Heart left ventricle (tissue), 16 donors: ENCODE measurements around the gene TPRX1. TPM values are rescaled to one million over a fixed set of nuclear protein-coding genes. Genes with fewer than 3 reads are reported as not detected.

Experiments
- ATAC-seq, 4 donors: fragments of 200-7000 bp; cut with Tn5 transposase; one replicate each; pipeline ENCODE4 v1.9.1; 2020 to 2022; ENCODE audit warnings: moderate library complexity in 4 of 4, mild to moderate bottlenecking in 3 of 4, moderate number of reproducible peaks in 1 of 4
- DNase-seq, 5 donors: peaks; one replicate each; pipeline ENCODE4 v3.0.0-alpha.2; 2020
- H3K27ac ChIP-seq, 12 donors: fragments of 200-600 bp; sonication (generic) in 4 of 12; one replicate each; pipeline versions ENCODE4 v1.5.0 to v1.8.0; 2016 to 2022; ENCODE audit warnings: mild to moderate bottlenecking in 2 of 12
- H3K27me3 ChIP-seq, 9 donors: fragments of 200-600 bp; sonication (generic) in 2 of 9; one replicate each; pipeline versions ENCODE4 v1.5.1 to v1.8.0; 2016 to 2022; ENCODE audit warnings: mild to moderate bottlenecking in 3 of 9
- H3K36me3 ChIP-seq, 9 donors: fragments of 200-600 bp; sonication (generic) in 2 of 9; one replicate each; pipeline versions ENCODE4 v1.5.0 to v1.8.0; 2018 to 2022; ENCODE audit warnings: mild to moderate bottlenecking in 2 of 9
- H3K4me1 ChIP-seq, 12 donors: fragments of 200-600 bp; sonication (generic) in 4 of 12; one replicate each; pipeline versions ENCODE4 v1.5.0 to v1.8.0; 2016 to 2022; ENCODE audit warnings: mild to moderate bottlenecking in 3 of 12
- H3K4me3 ChIP-seq, 12 donors: fragments of 200-600 bp; sonication (generic) in 4 of 12; one replicate each; pipeline versions ENCODE4 v1.5.0 to v1.8.0; 2017 to 2022; ENCODE audit warnings: mild to moderate bottlenecking in 9 of 12, moderate library complexity in 4 of 12
- H3K9me3 ChIP-seq, 12 donors: fragments of 200-600 bp; sonication (generic) in 4 of 12; one replicate each; pipeline versions ENCODE4 v1.5.0 to v1.8.0; 2016 to 2022; ENCODE audit warnings: mild to moderate bottlenecking in 1 of 12
- POLR2A ChIP-seq, 2 donors: fragments of 450-650 bp; IDR thresholded peaks; one replicate each; pipeline ENCODE4 v1.6.1; 2017; ENCODE audit warnings: antibody characterized with exemption in 2 of 2, mild to moderate bottlenecking in 2 of 2, moderate library complexity in 2 of 2
- WGBS, 4 donors: extraction: QIAGEN DNeasy Blood & Tissue Kit in 2 of 4; methylation state at CpG; one replicate each; pipeline versions ENCODE4 v1.1.5 to v1.1.7; 2013 to 2018; 5-methylcytosine and 5-hydroxymethylcytosine counted together
- intact Hi-C, 10 donors: fragments of 100-400 bp; cut with DNase I; formaldehyde crosslinking; loops; one replicate each; pipeline versions ENCODE4 v1.11.1 to v1.14.2; 2022
- polyA plus RNA-seq, 2 donors: library from polyadenylated mRNA; stranded (reverse); fragments of 200-250 nt; gene quantifications; one replicate each; pipeline ENCODE4 v1.2.3, GENCODE V29; 2013
- total RNA-seq, 9 donors: library from RNA; depleted of rRNA in 2 of 9; stranded (reverse); fragments of >200 nt in 2 of 9; fragmentation: NEBNext Ultra II Directional in 3 of 9; extraction: Animal tissue kit (Norgen Biotek cat#: 25700) in 3 of 9; gene quantifications; one replicate each; pipeline versions ENCODE4 v1.1.0 to v1.2.4, GENCODE V29; 2016 to 2023
- TF ChIP-seq, protein P1 (sequence below), 12 donors: fragments of 200-600 bp; sonication (generic) in 4 of 12; IDR thresholded peaks; one replicate each; pipeline versions ENCODE4 v1.5.0 to v1.8.0; 2018 to 2022; ENCODE audit warnings: antibody characterized with exemption in 12 of 12, mild to moderate bottlenecking in 5 of 12
- donor health status: ischemic (EF 13 %, LVEDD 7.1; RV severe dilation, severe dysfunction).
- donor health status: healthy with polysubstance abuse.
- donor health status: DM: no; HTN: yes; CAD: no.
- donor health status: DM: no; HTN: no; CAD: no.
- donor health status: ischemic (EF 25% LVEDD 6.9; RV normal size, moderate dysfunction).
- donor health status: ischemic (EF 25% LVEDD 5.7; RV mildly dilated, moderate dysfunction).
- donor health status: healthy.
- donor health status: DM: yes; HTN: yes; CAD: no.
- donor health status: ischemic (EF 35%, LVEDD 5.7; RV mildly dilated, moderate dysfunction).
- donor health status: nonischemic (EF 11% LVEDD 7.7; RV severe dilation, severe dysfunction).
- donor health status: DM: yes; HTN: yes; CAD: no.
- donor health status: PGD.
- donor health status: ischemic (EF 29% LVEDD 5.4; RV normal size, mild dysfunction).
- donor health status: nonischemic (EF 23%, LVEDD 6.1; RV moderate dilation, normal function).

The TPRX1 gene
- total and polyA plus RNA-seq, 11 donors = not detected

DNA sequence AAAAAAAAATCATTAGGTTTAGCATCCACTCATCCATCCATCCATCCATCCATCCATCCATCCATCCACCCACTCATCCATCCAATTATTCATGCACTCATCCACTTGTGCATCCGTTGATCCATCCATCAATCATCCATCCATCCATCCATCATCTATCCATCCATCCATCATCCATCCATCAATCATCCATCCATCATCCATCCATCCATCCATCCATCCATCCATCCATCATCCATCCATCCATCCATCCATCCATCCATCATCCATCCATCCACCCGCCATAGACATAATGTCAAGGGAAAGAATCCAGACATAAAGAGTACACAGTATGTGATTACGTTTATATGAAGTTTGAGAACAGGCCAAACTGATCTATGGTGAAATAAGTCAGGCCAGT, 34.8 kb downstream of the TPRX1 start:
- 92 to 96% (median 94%) methylated on average over 3 of the region's 3 CpGs for WGBS, 4 donors
- H3K4me3 ChIP-seq = no peak overlapping the region
- H3K9me3 ChIP-seq = no peaks in the 10 kb centered on the region
- ATAC-seq (no peak), DNase-seq (no peak)
- H3K27me3 ChIP-seq = no peaks in the 10 kb centered on the region
- no peak overlapping the region for H3K27ac ChIP-seq
- no peaks in the 10 kb centered on the region for H3K36me3 ChIP-seq
- TF ChIP-seq, protein P1, sequence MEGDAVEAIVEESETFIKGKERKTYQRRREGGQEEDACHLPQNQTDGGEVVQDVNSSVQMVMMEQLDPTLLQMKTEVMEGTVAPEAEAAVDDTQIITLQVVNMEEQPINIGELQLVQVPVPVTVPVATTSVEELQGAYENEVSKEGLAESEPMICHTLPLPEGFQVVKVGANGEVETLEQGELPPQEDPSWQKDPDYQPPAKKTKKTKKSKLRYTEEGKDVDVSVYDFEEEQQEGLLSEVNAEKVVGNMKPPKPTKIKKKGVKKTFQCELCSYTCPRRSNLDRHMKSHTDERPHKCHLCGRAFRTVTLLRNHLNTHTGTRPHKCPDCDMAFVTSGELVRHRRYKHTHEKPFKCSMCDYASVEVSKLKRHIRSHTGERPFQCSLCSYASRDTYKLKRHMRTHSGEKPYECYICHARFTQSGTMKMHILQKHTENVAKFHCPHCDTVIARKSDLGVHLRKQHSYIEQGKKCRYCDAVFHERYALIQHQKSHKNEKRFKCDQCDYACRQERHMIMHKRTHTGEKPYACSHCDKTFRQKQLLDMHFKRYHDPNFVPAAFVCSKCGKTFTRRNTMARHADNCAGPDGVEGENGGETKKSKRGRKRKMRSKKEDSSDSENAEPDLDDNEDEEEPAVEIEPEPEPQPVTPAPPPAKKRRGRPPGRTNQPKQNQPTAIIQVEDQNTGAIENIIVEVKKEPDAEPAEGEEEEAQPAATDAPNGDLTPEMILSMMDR (IDR thresholded peaks at IDR 0.05) = no peak
- no peak for TF ChIP-seq POLR2A (IDR thresholded peaks at IDR 0.05)
- intact Hi-C loops = loop anchor here in 2 of 10 donors (10.0 kb wide), 1 partner anchor 95 kb away; no protein-coding TSS in a partner anchor
- peaks cover 0 to 9% (median 0%) of the 10 kb centered on the region in 12 donors for H3K4me1 ChIP-seq

DNA sequence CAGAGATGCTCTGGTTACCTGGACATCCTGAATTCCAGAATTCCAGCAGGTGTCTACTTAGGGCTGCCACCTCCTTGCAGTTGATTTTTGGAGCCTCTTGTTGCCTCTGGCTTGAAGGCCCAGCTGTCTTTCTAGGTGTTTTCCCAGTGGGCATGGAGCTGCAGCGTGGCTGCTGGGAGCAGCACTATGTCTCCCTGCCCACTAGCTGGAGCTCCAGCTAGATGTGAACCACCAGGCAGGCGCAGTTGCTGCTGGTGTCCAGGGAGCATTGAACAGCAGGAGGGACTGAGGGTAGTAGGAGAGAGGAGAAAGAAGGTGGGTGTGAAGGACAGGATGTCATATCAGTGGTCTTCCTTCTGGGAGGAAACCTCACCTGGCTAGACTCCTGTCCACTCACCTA, 35.7 kb downstream of the TPRX1 start:
- no peaks in the 10 kb centered on the region for H3K27me3 ChIP-seq
- no peaks in the 10 kb centered on the region for H3K36me3 ChIP-seq
- ATAC-seq (no peak), DNase-seq (no peak)
- no peak overlapping the region for H3K27ac ChIP-seq
- H3K4me1 ChIP-seq = peaks cover 0 to 9% (median 0%) of the 10 kb centered on the region in 12 donors
- intact Hi-C loops = loop anchor here in 2 of 10 donors (10.0 kb wide), 1 partner anchor 96 kb away; no protein-coding TSS in a partner anchor
- 78 to 93% (median 90%) methylated on average over 2 of the region's 2 CpGs for WGBS, 4 donors
- no peaks in the 10 kb centered on the region for H3K9me3 ChIP-seq
- H3K4me3 ChIP-seq = no peak overlapping the region
- no peak for TF ChIP-seq POLR2A (IDR thresholded peaks at IDR 0.05)
- TF ChIP-seq, protein P1 (IDR thresholded peaks at IDR 0.05) = no peak

DNA sequence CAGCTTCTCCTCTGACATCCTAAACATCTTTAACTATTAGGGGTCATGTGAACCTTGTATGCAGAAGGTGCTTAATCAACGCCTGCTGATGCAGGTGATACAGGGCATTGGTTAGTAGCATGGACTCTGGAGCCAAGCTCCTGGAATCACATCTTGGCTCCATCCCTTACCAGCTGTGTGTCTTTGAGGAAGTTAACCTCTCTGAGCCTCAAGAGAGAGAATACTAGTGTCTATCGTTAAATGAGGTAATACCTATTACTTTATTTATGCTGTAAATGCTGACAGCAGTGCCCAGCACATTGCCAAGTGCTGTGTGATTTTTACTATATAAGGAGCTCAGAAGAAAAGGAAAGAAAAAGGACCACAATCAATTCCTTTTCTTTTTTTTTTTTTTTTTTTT, 37.0 kb downstream of the TPRX1 start:
- no peak for TF ChIP-seq POLR2A (IDR thresholded peaks at IDR 0.05)
- TF ChIP-seq, protein P1 (IDR thresholded peaks at IDR 0.05) = no peak
- no peak for ATAC-seq
- 44 to 90% (median 84%) methylated on average over 2 of the region's 2 CpGs for WGBS, 4 donors
- Histone ChIP-seq H3K27me3 (no peaks in the 10 kb centered on the region), H3K27ac (no peak overlapping the region), H3K4me3 (no peak overlapping the region), H3K9me3 (no peaks in the 10 kb centered on the region), H3K4me1 (peaks cover 0 to 18% (median 3%) of the 10 kb centered on the region in 12 donors), H3K36me3 (no peaks in the 10 kb centered on the region)
- intact Hi-C loops = loop anchor here in 6 of 10 donors (2.0 to 10.0 kb wide), 2 partner anchors 21 to 97 kb away; no protein-coding TSS in a partner anchor
- DNase-seq = no peak

DNA sequence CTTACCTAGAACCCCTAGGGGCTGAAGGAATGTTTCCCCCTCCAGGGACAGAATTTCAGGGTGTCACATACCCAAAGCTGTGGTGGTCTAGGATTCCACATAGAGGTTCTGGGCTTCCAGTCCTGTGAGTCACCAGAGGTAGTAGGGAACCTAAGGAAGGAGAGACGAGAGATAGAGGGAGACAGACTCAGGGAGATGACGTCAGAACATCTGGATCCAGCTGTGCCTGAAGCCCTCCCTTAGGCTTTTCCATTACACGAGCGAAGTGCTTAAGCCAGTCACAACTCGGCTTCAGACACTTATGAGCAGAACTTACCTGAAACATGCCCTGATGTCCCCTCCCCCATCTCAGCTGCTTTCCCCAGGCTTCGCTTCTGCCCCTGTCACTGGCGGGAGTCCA, 37.7 kb downstream of the TPRX1 start:
- DNase-seq (no peak), ATAC-seq (no peak)
- intact Hi-C loops = loop anchor here in 8 of 10 donors (1.0 to 10.0 kb wide), 4 partner anchors 22 to 98 kb away; no protein-coding TSS in a partner anchor
- WGBS, 4 donors = 79 to 91% (median 86%) methylated on average over 7 of the region's 7 CpGs
- Histone ChIP-seq H3K27ac (no peak overlapping the region), H3K9me3 (no peaks in the 10 kb centered on the region), H3K27me3 (no peaks in the 10 kb centered on the region), H3K36me3 (no peaks in the 10 kb centered on the region), H3K4me3 (no peak overlapping the region), H3K4me1 (peaks cover 0 to 19% (median 3%) of the 10 kb centered on the region in 12 donors)
- TF ChIP-seq POLR2A (IDR thresholded peaks at IDR 0.05) = no peak
- TF ChIP-seq, protein P1 (IDR thresholded peaks at IDR 0.05) = no peak
